PFSK-1 (cell line): ENCODE data around the gene MEX3A.

Experiments used
- POLR2AphosphoS5 ChIP-seq: IDR thresholded peaks from 2 replicates; pipeline ENCODE4 v1.6.1; 2012; ENCODE audit warnings: low read depth, mild to moderate bottlenecking, control low read depth, low read length, moderate library complexity
- REST ChIP-seq, 2 experiments: IDR thresholded peaks; 2 replicates each; pipeline versions ENCODE4 v1.6.1 to v1.8.0; 2011 to 2012; ENCODE audit warnings: low read depth in 2 of 2, low read length in 2 of 2, control low read depth in 1 of 2, inconsistent platforms in 1 of 2, mild to moderate bottlenecking in 1 of 2, moderate library complexity in 1 of 2; ENCODE audit not compliant: insufficient read depth in 1 of 2
- SIN3A ChIP-seq: IDR thresholded peaks from 2 replicates; pipeline ENCODE4 v1.6.1; 2012; ENCODE audit warnings: mild to moderate bottlenecking, low read length, moderate library complexity, borderline replicate concordance; ENCODE audit not compliant: insufficient read depth
- TAF1 ChIP-seq: IDR thresholded peaks from 2 replicates; pipeline ENCODE4 v1.6.1; 2012; ENCODE audit warnings: low read length, control low read depth, borderline replicate concordance; ENCODE audit not compliant: insufficient read depth

GRCh38 chr1:156118177-156118868, 36.1 kb upstream of the MEX3A start:
- no peak for TF ChIP-seq REST (IDR thresholded peaks at IDR 0.05; ENCODE audit: insufficient read depth in 1 of 2, low read depth in 2 of 2, low read length in 2 of 2)
- no peak for TF ChIP-seq TAF1
- no peak for TF ChIP-seq POLR2AphosphoS5
- no peak for TF ChIP-seq SIN3A
